Trophoblast cell (in vitro differentiated cells and primary cell): ENCODE data around the gene PCDHGB7.
A peak's percentile ranks its signal among the peaks of the same experiment; 100 is the strongest.
"Not testable (repeated sequence)": the region's sequence is repeated elsewhere in the genome, so short reads cannot be mapped to it uniquely, and the experiment has no call there.

Source experiments
- DNase-seq, 2 donors: peaks; one replicate each; pipeline ENCODE4 v3.0.0-alpha.2; 2016
- H2AFZ ChIP-seq: 2 replicates; pipeline ENCODE4 v1.6.1; 2013; ENCODE audit warnings: low read length, moderate library complexity, mild to moderate bottlenecking; ENCODE audit not compliant: insufficient read depth, poor library complexity
- H2AK5ac ChIP-seq: 2 replicates; pipeline ENCODE4 v1.6.1; 2013; ENCODE audit warnings: mild to moderate bottlenecking, low read length
- H2BK120ac ChIP-seq: 2 replicates; pipeline ENCODE4 v1.6.1; 2013; ENCODE audit warnings: low read length, mild to moderate bottlenecking, moderate library complexity; ENCODE audit not compliant: insufficient read depth, poor library complexity
- H2BK12ac ChIP-seq: 2 replicates; pipeline ENCODE4 v1.6.1; 2013; ENCODE audit warnings: mild to moderate bottlenecking, low read length, moderate library complexity
- H2BK5ac ChIP-seq: 2 replicates; pipeline ENCODE4 v1.6.1; 2013; ENCODE audit warnings: low read length, low read depth, moderate library complexity, mild to moderate bottlenecking; ENCODE audit not compliant: poor library complexity
- H3K14ac ChIP-seq: 2 replicates; pipeline ENCODE4 v1.6.1; 2013; ENCODE audit warnings: mild to moderate bottlenecking, low read length
- H3K18ac ChIP-seq: 2 replicates; pipeline ENCODE4 v1.6.1; 2013; ENCODE audit warnings: mild to moderate bottlenecking, low read length
- H3K23ac ChIP-seq: 2 replicates; pipeline ENCODE4 v1.6.1; 2013; ENCODE audit warnings: low read length
- H3K27ac ChIP-seq: 2 replicates; pipeline ENCODE4 v1.5.1; 2013; ENCODE audit warnings: low read depth, mild to moderate bottlenecking, inconsistent platforms, low read length, moderate library complexity
- H3K27me3 ChIP-seq: 2 replicates; pipeline ENCODE4 v1.6.1; 2013; ENCODE audit warnings: inconsistent platforms, mild to moderate bottlenecking, low read length, moderate library complexity; ENCODE audit not compliant: insufficient read depth
- H3K36me3 ChIP-seq, 2 experiments: 1 replicate in 1 of 2; 2 replicates in 1 of 2; pipeline ENCODE4 v1.6.1; 2013; ENCODE audit warnings: low read length in 2 of 2, mild to moderate bottlenecking in 2 of 2, moderate library complexity in 1 of 2; ENCODE audit not compliant: insufficient read depth in 2 of 2, control insufficient read depth in 1 of 2
- H3K4ac ChIP-seq: 2 replicates; pipeline ENCODE4 v1.6.1; 2013; ENCODE audit warnings: low read depth, mild to moderate bottlenecking, low read length, moderate library complexity
- H3K4me1 ChIP-seq, 2 experiments: 1 replicate in 1 of 2; 2 replicates in 1 of 2; pipeline ENCODE4 v1.6.1; 2013; ENCODE audit warnings: low read length in 2 of 2, mild to moderate bottlenecking in 2 of 2, moderate library complexity in 1 of 2; ENCODE audit not compliant: insufficient read depth in 2 of 2, control insufficient read depth in 1 of 2
- H3K4me2 ChIP-seq: 2 replicates; pipeline ENCODE4 v1.6.1; 2013; ENCODE audit warnings: inconsistent platforms, mild to moderate bottlenecking, low read length, moderate library complexity
- H3K4me3 ChIP-seq: 2 replicates; pipeline ENCODE4 v1.5.1; 2013; ENCODE audit warnings: mild to moderate bottlenecking, low read depth, low read length, inconsistent platforms
- H3K79me1 ChIP-seq: one replicate; pipeline ENCODE4 v1.6.1; 2013; ENCODE audit warnings: low read length
- H3K79me2 ChIP-seq: 2 replicates; pipeline ENCODE4 v1.6.1; 2013; ENCODE audit warnings: low read length, mild to moderate bottlenecking; ENCODE audit not compliant: control insufficient read depth, insufficient read depth, poor library complexity
- H3K9ac ChIP-seq: 2 replicates; pipeline ENCODE4 v1.6.1; 2013; ENCODE audit warnings: mild to moderate bottlenecking, low read length
- H3K9me3 ChIP-seq: 2 replicates; pipeline ENCODE4 v1.6.1; 2013; ENCODE audit warnings: low read depth, mild to moderate bottlenecking, control low read depth, inconsistent platforms, low read length; ENCODE audit not compliant: insufficient read depth
- H4K12ac ChIP-seq: 2 replicates; pipeline ENCODE4 v1.6.1; 2013; ENCODE audit warnings: low read depth, mild to moderate bottlenecking, low read length, moderate library complexity
- H4K8ac ChIP-seq: 2 replicates; pipeline ENCODE4 v1.6.1; 2013; ENCODE audit warnings: low read depth, mild to moderate bottlenecking, low read length, moderate library complexity
- H4K91ac ChIP-seq: one replicate; pipeline ENCODE4 v1.6.1; 2013; ENCODE audit warnings: low read depth, mild to moderate bottlenecking, low read length, moderate library complexity
- WGBS: extraction: QIAGEN DNeasy Blood & Tissue Kit; methylation state at CpG from one replicate; pipeline ENCODE4 v1.1.7; 2013; ENCODE audit warnings: missing lambda C conversion rate; ENCODE audit not compliant: insufficient read length, insufficient coverage; ENCODE audit errors: extremely low coverage; 5-methylcytosine and 5-hydroxymethylcytosine counted together

The PCDHGB7 gene

DNA sequence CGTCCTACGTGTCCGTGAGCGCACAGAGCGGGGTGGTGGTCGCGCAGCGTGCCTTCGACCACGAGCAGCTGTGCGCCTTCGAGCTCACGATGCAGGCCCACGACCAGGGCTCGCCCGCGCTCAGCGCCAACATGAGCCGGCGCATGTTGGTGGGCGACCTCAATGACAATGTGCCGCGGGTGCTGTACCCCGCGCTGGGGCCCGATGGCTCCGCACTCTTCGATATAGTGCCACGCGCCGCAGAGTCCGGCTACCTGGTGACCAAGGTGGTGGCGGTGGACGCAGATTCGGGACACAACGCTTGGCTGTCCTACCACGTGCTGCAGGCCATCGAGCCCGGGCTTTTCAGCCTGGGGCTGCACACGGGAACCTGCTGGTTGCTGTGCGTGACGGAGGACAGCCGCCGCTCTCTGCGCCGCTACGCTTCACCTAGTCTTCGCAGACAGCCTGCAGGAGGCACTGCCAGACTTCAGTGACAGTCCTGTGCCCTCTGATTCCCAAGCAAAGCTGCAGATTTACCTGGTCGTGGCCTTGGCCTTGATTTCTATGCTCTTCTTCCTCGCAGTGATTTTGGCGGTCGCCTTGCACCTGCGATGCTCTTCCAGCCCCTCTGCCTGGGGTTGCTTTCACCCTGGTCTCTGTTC, 10.4 kb downstream of the PCDHGB7 start:
- Histone ChIP-seq H2AK5ac (no peak overlapping the region), H3K4me3 (no peak overlapping the region), H2AFZ (no peak overlapping the region), H2BK120ac (no peak overlapping the region), H3K79me1 (no peaks in the 10 kb centered on the region), H2BK5ac (no peak overlapping the region), H3K18ac (no peak overlapping the region), H3K4me2 (no peak overlapping the region), H4K91ac (no peak overlapping the region), H3K4ac (no peak overlapping the region), H3K4me1 (no peaks in the 10 kb centered on the region), H2BK12ac (no peak overlapping the region), H4K12ac (no peak overlapping the region), H4K8ac (no peak overlapping the region), H3K23ac (no peak overlapping the region), H3K27ac (no peak overlapping the region), H3K9ac (no peak overlapping the region), H3K9me3 (peaks cover 42% of the 10 kb centered on the region), H3K27me3 (no peaks in the 10 kb centered on the region), H3K36me3 (peaks cover 38 to 45% of the 10 kb centered on the region in 2 experiments), H3K79me2 (no peaks in the 10 kb centered on the region), H3K14ac (no peak overlapping the region)
- DNase-seq: no peak
- WGBS: no CpG with 5 or more reads among the region's 53 CpGs

- no CpG with 5 or more reads among the region's 33 CpGs for WGBS
- Histone ChIP-seq H2BK120ac (no peak within 1 kb of the TSS), H3K4me3 (no peak within 1 kb of the TSS)
Observed at GRCh38 chr5:141430332-141431113, 13.0 kb downstream of the PCDHGB7 start, which contains the start of gene PCDHGA12. Gene PCDHGA12 (plus strand): TSS chr5:141430507. CDS start chr5:141430760, 253 bp downstream.

DNA sequence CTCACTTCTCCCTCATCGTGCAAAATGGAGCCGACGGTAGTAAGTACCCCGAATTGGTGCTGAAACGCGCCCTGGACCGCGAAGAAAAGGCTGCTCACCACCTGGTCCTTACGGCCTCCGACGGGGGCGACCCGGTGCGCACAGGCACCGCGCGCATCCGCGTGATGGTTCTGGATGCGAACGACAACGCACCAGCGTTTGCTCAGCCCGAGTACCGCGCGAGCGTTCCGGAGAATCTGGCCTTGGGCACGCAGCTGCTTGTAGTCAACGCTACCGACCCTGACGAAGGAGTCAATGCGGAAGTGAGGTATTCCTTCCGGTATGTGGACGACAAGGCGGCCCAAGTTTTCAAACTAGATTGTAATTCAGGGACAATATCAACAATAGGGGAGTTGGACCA, 13.8 kb downstream of the PCDHGB7 start:
- Histone ChIP-seq H2AK5ac (no peak overlapping the region), H2AFZ (no peak overlapping the region), H3K9me3 (peaks cover 35% of the 10 kb centered on the region), H3K18ac (no peak overlapping the region), H3K9ac (no peak overlapping the region), H3K14ac (no peak overlapping the region), H3K4me3 (no peak overlapping the region), H3K4me2 (no peak overlapping the region), H3K79me2 (no peaks in the 10 kb centered on the region), H3K27me3 (no peaks in the 10 kb centered on the region), H3K36me3 (peaks cover 29 to 37% of the 10 kb centered on the region in 2 experiments), H3K79me1 (no peaks in the 10 kb centered on the region), H4K12ac (no peak overlapping the region), H3K27ac (no peak overlapping the region), H3K23ac (no peak overlapping the region), H3K4me1 (no peaks in the 10 kb centered on the region), H3K4ac (no peak overlapping the region), H2BK12ac (no peak overlapping the region), H4K91ac (no peak overlapping the region), H4K8ac (no peak overlapping the region), H2BK120ac (no peak overlapping the region), H2BK5ac (no peak overlapping the region)
- WGBS: no CpG with 5 or more reads among the region's 37 CpGs
- no peak for DNase-seq

More at GRCh38 chr5:141430332-141431113, 13.0 kb downstream of the PCDHGB7 start, which contains the start of gene PCDHGA12:
- no peak within 1 kb of the TSS for H3K14ac ChIP-seq
- H3K23ac ChIP-seq: no peak within 1 kb of the TSS
- H3K36me3 ChIP-seq: peaks cover 34 to 42% of the 10 kb centered on the region in 2 experiments
- no peak within 1 kb of the TSS for H3K4ac ChIP-seq
- H3K79me2 ChIP-seq: no peaks in the 10 kb centered on the region
- peaks cover 37% of the 10 kb centered on the region for H3K9me3 ChIP-seq
- no peak within 1 kb of the TSS for H2BK5ac ChIP-seq
- no peak within 1 kb of the TSS for H2AK5ac ChIP-seq
- H4K91ac ChIP-seq: no peak within 1 kb of the TSS
- H3K27ac ChIP-seq: no peak within 1 kb of the TSS
- no peaks in the 10 kb centered on the region for H3K4me1 ChIP-seq
- H3K4me2 ChIP-seq: no peak within 1 kb of the TSS
- H3K79me1 ChIP-seq: no peaks in the 10 kb centered on the region
- H4K12ac ChIP-seq: no peak within 1 kb of the TSS
- no peak within 1 kb of the TSS for H4K8ac ChIP-seq
- H2BK12ac ChIP-seq: no peak within 1 kb of the TSS
- no peak within 1 kb of the TSS for H3K9ac ChIP-seq
- no peak within 1 kb of the TSS for H3K18ac ChIP-seq
- H3K27me3 ChIP-seq: no peaks in the 10 kb centered on the region
- H2AFZ ChIP-seq: no peak within 1 kb of the TSS
- peak in 1 of 2 donors; percentile 12 for DNase-seq

DNA sequence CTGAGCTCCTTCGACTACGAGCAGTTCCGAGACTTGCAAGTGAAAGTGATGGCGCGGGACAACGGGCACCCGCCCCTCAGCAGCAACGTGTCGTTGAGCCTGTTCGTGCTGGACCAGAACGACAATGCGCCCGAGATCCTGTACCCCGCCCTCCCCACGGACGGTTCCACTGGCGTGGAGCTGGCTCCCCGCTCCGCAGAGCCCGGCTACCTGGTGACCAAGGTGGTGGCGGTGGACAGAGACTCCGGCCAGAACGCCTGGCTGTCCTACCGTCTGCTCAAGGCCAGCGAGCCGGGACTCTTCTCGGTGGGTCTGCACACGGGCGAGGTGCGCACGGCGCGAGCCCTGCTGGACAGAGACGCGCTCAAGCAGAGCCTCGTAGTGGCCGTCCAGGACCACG, 14.8 kb downstream of the PCDHGB7 start:
- H3K79me1 ChIP-seq, H2BK120ac ChIP-seq, H3K4me3 ChIP-seq, H3K9ac ChIP-seq, H3K79me2 ChIP-seq, H3K4me2 ChIP-seq, H3K18ac ChIP-seq, H4K8ac ChIP-seq, H2BK5ac ChIP-seq, H4K12ac ChIP-seq, H3K27ac ChIP-seq, H3K14ac ChIP-seq, H4K91ac ChIP-seq, H2AFZ ChIP-seq, H3K4ac ChIP-seq, H3K27me3 ChIP-seq, H2AK5ac ChIP-seq, H3K4me1 ChIP-seq, H3K23ac ChIP-seq, H2BK12ac ChIP-seq, DNase-seq: not testable (repeated sequence)
- H3K9me3 ChIP-seq: peaks cover 32% of the 10 kb centered on the region
- WGBS: no CpG with 5 or more reads among the region's 38 CpGs
- H3K36me3 ChIP-seq: peaks cover 28 to 31% of the 10 kb centered on the region in 2 experiments
